H1 (cell line): ENCODE measurements around the gene PTPRD. TPM values are rescaled to one million over a fixed set of nuclear protein-coding genes. Genes with fewer than 3 reads are reported as not detected.

Source experiments
- CTCF ChIA-PET: fragments of 300-600 bp; sonication (Branson Sonifier 250); formaldehyde crosslinking; loops from one replicate; lab custom pipeline; 2021; ENCODE audit not compliant: partially characterized antibody; lab: Charles Lee
- POLR2A ChIA-PET: fragments of 300-600 bp; sonication (Branson Sonifier 250); formaldehyde crosslinking; loops from one replicate; lab custom pipeline; 2021; ENCODE audit warnings: inconsistent platforms; ENCODE audit not compliant: partially characterized antibody; lab: Charles Lee
- DNase-seq, 2 experiments: peaks; one replicate each; pipeline versions ENCODE4 v3.0.0 to v3.0.0-alpha.2; 2010 to 2022; ENCODE audit warnings: low spot score in 2 of 2, low read depth in 1 of 2, mixed read lengths in 1 of 2
- FAIRE-seq: peaks from 2 replicates; lab custom pipeline; 2011; peaks lifted over from hg19 to GRCh38; lab: Jason Lieb, UNC
- H2AFZ ChIP-seq: 2 replicates; pipeline ENCODE4 v1.8.1; 2012; ENCODE audit warnings: low read length, inconsistent platforms
- H2AK5ac ChIP-seq: 2 replicates; pipeline ENCODE4 v1.6.1; 2013; ENCODE audit warnings: low read depth, low read length
- H2BK120ac ChIP-seq: replicated peaks from 2 replicates; pipeline ENCODE3; 2013; ENCODE audit warnings: low read depth, low read length, inconsistent platforms
- H2BK12ac ChIP-seq: 2 replicates; pipeline ENCODE4 v1.6.1; 2013; ENCODE audit warnings: low read depth, low read length
- H2BK15ac ChIP-seq: 2 replicates; pipeline ENCODE4 v1.6.1; 2013; ENCODE audit warnings: low read length
- H2BK20ac ChIP-seq: 2 replicates; pipeline ENCODE4 v1.6.1; 2013; ENCODE audit warnings: low read length
- H2BK5ac ChIP-seq: 2 replicates; pipeline ENCODE4 v1.6.1; 2013; ENCODE audit warnings: low read depth, low read length
- H3K14ac ChIP-seq: 2 replicates; pipeline ENCODE4 v1.6.1; 2013; ENCODE audit warnings: inconsistent platforms; ENCODE audit not compliant: insufficient read length
- H3K18ac ChIP-seq: 2 replicates; pipeline ENCODE4 v1.6.1; 2013; ENCODE audit warnings: low read length; ENCODE audit errors: extremely low read depth
- H3K23ac ChIP-seq: 2 replicates; pipeline ENCODE4 v1.6.1; 2013; ENCODE audit warnings: inconsistent platforms; ENCODE audit not compliant: insufficient read length
- H3K23me2 ChIP-seq: 2 replicates; pipeline ENCODE4 v1.6.1; 2013; ENCODE audit warnings: low read depth, low read length
- H3K27ac ChIP-seq: 2 replicates; pipeline ENCODE4 v1.6.1; 2011; ENCODE audit warnings: low read depth, low read length, inconsistent platforms
- H3K27me3 ChIP-seq, 4 experiments: replicated peaks in 1 of 4; 1 replicate in 1 of 4; 2 replicates in 3 of 4; pipeline versions ENCODE4 v1.6.1 to v1.8.1; 2011 to 2013; ENCODE audit warnings: low read length in 3 of 4, mild to moderate bottlenecking in 3 of 4, inconsistent platforms in 2 of 4, mixed read lengths in 2 of 4, moderate library complexity in 1 of 4; ENCODE audit not compliant: control insufficient read depth in 3 of 4, insufficient read depth in 3 of 4; ENCODE audit errors: extremely low read depth in 1 of 4
- H3K36me3 ChIP-seq, 4 experiments: 2 replicates each; pipeline versions ENCODE4 v1.6.1 to v1.8.1; 2011 to 2013; ENCODE audit warnings: mild to moderate bottlenecking in 4 of 4, low read length in 3 of 4, moderate library complexity in 2 of 4, control low read depth in 1 of 4, inconsistent platforms in 1 of 4; ENCODE audit not compliant: insufficient read depth in 4 of 4, control insufficient read depth in 2 of 4
- H3K4ac ChIP-seq: replicated peaks from 2 replicates; pipeline ENCODE3; 2013; ENCODE audit warnings: low read length, low read depth, mixed read lengths, inconsistent platforms; ENCODE audit not compliant: insufficient read length
- H3K4me1 ChIP-seq, 4 experiments: replicated peaks in 1 of 4; 1 replicate in 1 of 4; 2 replicates in 3 of 4; pipeline versions ENCODE4 v1.6.1 to v1.8.1; 2011 to 2013; ENCODE audit warnings: low read length in 3 of 4, inconsistent platforms in 2 of 4, mixed read lengths in 1 of 4; ENCODE audit not compliant: insufficient read depth in 4 of 4, control insufficient read depth in 3 of 4
- H3K4me2 ChIP-seq, 2 experiments: 2 replicates each; pipeline versions ENCODE4 v1.6.1 to v1.8.1; 2011 to 2013; ENCODE audit warnings: low read depth in 2 of 2, low read length in 2 of 2, control low read depth in 1 of 2, inconsistent platforms in 1 of 2, mild to moderate bottlenecking in 1 of 2; ENCODE audit not compliant: insufficient read depth in 1 of 2
- H3K4me3 ChIP-seq, 4 experiments: fragments of 200-600, 300-600 bp in 1 of 4; sonication (generic), shearing (Covaris generic), sonication (Bioruptor Twin) in 1 of 4; 2 replicates each; pipeline versions ENCODE4 v1.5.1 to v1.8.1; 2011 to 2016; ENCODE audit warnings: low read length in 4 of 4, low read depth in 3 of 4, control low read depth in 2 of 4, inconsistent platforms in 2 of 4, mild to moderate bottlenecking in 2 of 4, mixed read lengths in 1 of 4, moderate library complexity in 1 of 4; ENCODE audit not compliant: insufficient read depth in 2 of 4; ENCODE audit errors: extremely low read depth in 1 of 4
- H3K56ac ChIP-seq: replicated peaks from 2 replicates; pipeline ENCODE3; 2013; ENCODE audit warnings: low read depth, mild to moderate bottlenecking, mixed read lengths, low read length, inconsistent platforms; ENCODE audit not compliant: insufficient read length
- H3K79me1 ChIP-seq: 2 replicates; pipeline ENCODE4 v1.6.1; 2013; ENCODE audit warnings: low read depth, low read length, control low read depth
- H3K79me2 ChIP-seq, 2 experiments: 2 replicates each; pipeline versions ENCODE4 v1.6.1 to v1.8.1; 2012 to 2013; ENCODE audit warnings: low read length in 2 of 2, mild to moderate bottlenecking in 2 of 2, inconsistent platforms in 1 of 2; ENCODE audit not compliant: insufficient read depth in 2 of 2, control insufficient read depth in 1 of 2
- H3K9ac ChIP-seq, 4 experiments: replicated peaks in 1 of 4; 1 replicate in 1 of 4; 2 replicates in 3 of 4; pipeline versions ENCODE4 v1.6.1 to v1.8.1; 2011 to 2013; ENCODE audit warnings: low read depth in 3 of 4, low read length in 3 of 4, control low read depth in 2 of 4, mild to moderate bottlenecking in 2 of 4, moderate library complexity in 2 of 4, inconsistent platforms in 1 of 4; ENCODE audit errors: extremely low read depth in 1 of 4
- H3K9me3 ChIP-seq, 2 experiments: 2 replicates each; pipeline versions ENCODE4 v1.6.1 to v1.8.1; 2012 to 2013; ENCODE audit warnings: mild to moderate bottlenecking in 2 of 2, moderate library complexity in 2 of 2, control low read depth in 1 of 2, inconsistent platforms in 1 of 2, low read depth in 1 of 2, low read length in 1 of 2, mixed read lengths in 1 of 2; ENCODE audit not compliant: insufficient read depth in 2 of 2
- H4K20me1 ChIP-seq, 2 experiments: replicated peaks in 1 of 2; 2 replicates each; pipeline versions ENCODE3 to v1.8.1; 2011 to 2013; ENCODE audit warnings: inconsistent platforms in 2 of 2, low read length in 2 of 2, mild to moderate bottlenecking in 1 of 2; ENCODE audit not compliant: insufficient read depth in 2 of 2, control insufficient read depth in 1 of 2
- H4K5ac ChIP-seq: 2 replicates; pipeline ENCODE4 v1.6.1; 2013; ENCODE audit warnings: low read length, low read depth, mixed read lengths, inconsistent platforms; ENCODE audit not compliant: insufficient read length
- H4K8ac ChIP-seq: 2 replicates; pipeline ENCODE4 v1.8.0; 2013; ENCODE audit warnings: mild to moderate bottlenecking, moderate library complexity, low read length, inconsistent platforms; ENCODE audit not compliant: insufficient read depth; ENCODE audit errors: extremely low read depth
- H4K91ac ChIP-seq: replicated peaks from 2 replicates; pipeline ENCODE3; 2013; ENCODE audit warnings: low read length, mixed read lengths, inconsistent platforms; ENCODE audit not compliant: insufficient read length
- ATF3 ChIP-seq: IDR thresholded peaks from 2 replicates; pipeline ENCODE4 v1.6.1; 2011; ENCODE audit warnings: low read depth, mild to moderate bottlenecking, low read length; ENCODE audit not compliant: insufficient read depth
- KDM1A ChIP-seq: fragments of 200-600, 300-600 bp; sonication (generic); IDR thresholded peaks from 2 replicates; pipeline ENCODE4 v1.7.1; 2016; ENCODE audit warnings: mild to moderate bottlenecking, low read length, borderline replicate concordance
- WGBS, 2 experiments: shearing (Covaris generic) in 1 of 2; methylation state at CpG; one replicate each; pipeline versions ENCODE4 v1.1.6 to v1.1.7; 2013 to 2015; ENCODE audit warnings: low lambda C conversion rate in 2 of 2, mixed read lengths in 2 of 2, inconsistent platforms in 1 of 2, low coverage in 1 of 2, missing lambda C conversion rate in 1 of 2; ENCODE audit not compliant: insufficient replicate concordance in 2 of 2, insufficient coverage in 1 of 2, insufficient read length in 1 of 2; ENCODE audit errors: extremely low coverage in 1 of 2, missing lambda C conversion rate in 1 of 2; 5-methylcytosine and 5-hydroxymethylcytosine counted together
- polyA plus RNA-seq, 7 experiments: library from polyadenylated mRNA; depleted of rRNA in 3 of 7; stranded (reverse) in 5 of 7; unstranded in 2 of 7; fragments of >200 nt in 5 of 7; fragments of 200-250 nt in 2 of 7; gene quantifications; 1 replicate in 5 of 7; 2 replicates in 1 of 7; 4 replicates in 1 of 7; pipeline versions ENCODE4 v1.2.1 to v1.2.3, GENCODE V29; 2011 to 2013; ENCODE audit warnings: missing spikeins in 2 of 7, mixed read lengths in 2 of 7
- total RNA-seq: library from RNA; stranded (reverse); fragmentation: NEBNext Ultra II Directional; extraction: Animal tissue kit (Norgen Biotek cat#: 25700); gene quantifications from 2 replicates; pipeline ENCODE4 v1.2.1, GENCODE V29; 2021
- TF ChIP-seq, protein P1 (sequence below): IDR thresholded peaks from 2 replicates; pipeline ENCODE4 v1.6.1; 2012; ENCODE audit warnings: inconsistent platforms

PTPRD gene
- total and polyA plus RNA-seq, 2 of the 8 experiments (the other 6 are each of a cell fraction or from before 2014, with no cell fraction given): 17.2 to 77.0 TPM

- Histone ChIP-seq H3K14ac (no peak overlapping the region), H4K91ac (no peak overlapping the region), H3K23ac (no peak overlapping the region), H4K5ac (no peak overlapping the region), H3K4me3 (no peak overlapping the region), H3K4me1 (peaks cover 0 to 5% (median 2%) of the 10 kb centered on the region in 4 experiments; a peak in 3 of 7 replicates), H3K4ac (no peak overlapping the region), H3K79me1 (no peaks in the 10 kb centered on the region), H2BK120ac (no peak overlapping the region), H2BK12ac (no peak overlapping the region), H3K79me2 (no peaks in the 10 kb centered on the region), H3K27ac (no peak overlapping the region), H3K4me2 (no peak overlapping the region), H2BK5ac (no peak overlapping the region), H4K8ac (no peak overlapping the region)
- no peak for FAIRE-seq
- CTCF ChIA-PET: interaction anchor here (0.8 to 1.5 kb wide), 3 partner anchors 10 to 15 kb away, joined by 3 to 5 read pairs (median 3); no protein-coding TSS in a partner anchor
- TF ChIP-seq KDM1A (no peak), ATF3 (no peak)
- TF ChIP-seq, protein P1, sequence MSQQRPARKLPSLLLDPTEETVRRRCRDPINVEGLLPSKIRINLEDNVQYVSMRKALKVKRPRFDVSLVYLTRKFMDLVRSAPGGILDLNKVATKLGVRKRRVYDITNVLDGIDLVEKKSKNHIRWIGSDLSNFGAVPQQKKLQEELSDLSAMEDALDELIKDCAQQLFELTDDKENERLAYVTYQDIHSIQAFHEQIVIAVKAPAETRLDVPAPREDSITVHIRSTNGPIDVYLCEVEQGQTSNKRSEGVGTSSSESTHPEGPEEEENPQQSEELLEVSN: no peak
- TF ChIP-seq, all 59 proteins: peak for 0
- Histone ChIP-seq H3K18ac (no peak overlapping the region), H3K23me2 (no peaks in the 10 kb centered on the region), H2BK20ac (no peak overlapping the region), H4K20me1 (no peaks in the 10 kb centered on the region), H3K9me3 (no peaks in the 10 kb centered on the region), H2BK15ac (no peak overlapping the region), H2AK5ac (no peak overlapping the region), H3K27me3 (no peaks in the 10 kb centered on the region), H3K36me3 (no peaks in the 10 kb centered on the region), H3K56ac (no peak overlapping the region), H3K9ac (no peak overlapping the region), H2AFZ (no peak overlapping the region)
- POLR2A ChIA-PET: no interaction called here
- WGBS, 2 experiments: 90% methylated on average over 2 of the region's 2 CpGs; no CpG with 5 or more reads in 1 of the 2 experiments
- DNase-seq: no peak
Observed at GRCh38 chr9:8265281-8265680, 2347.5 kb downstream of the PTPRD start.
